ENCODE measurements around the gene MUS81.

The MUS81 gene

GRCh38 chr11:65895482-65895981, 35.3 kb downstream of the MUS81 start:
- no peak for TF ChIP-seq CTCF (IDR thresholded peaks at IDR 0.05; ENCODE audit: insufficient read depth, missing control alignments)
- FAIRE-seq (no peak), DNase-seq (ENCODE audit: insufficient read length, low spot score) (no peak)

- DNase-seq (ENCODE audit: insufficient read length, low spot score), result no peak
- TF ChIP-seq CTCF (IDR thresholded peaks at IDR 0.05; ENCODE audit: insufficient read depth, missing control alignments), result no peak
- no peak for FAIRE-seq
These were observed 36.1 kb downstream of the MUS81 start for GRCh38 chr11:65896034-65896999.

GRCh38 chr11:65897020-65897471, 36.8 kb downstream of the MUS81 start:
- FAIRE-seq (no peak), DNase-seq (ENCODE audit: insufficient read length, low spot score) (no peak)
- TF ChIP-seq CTCF (IDR thresholded peaks at IDR 0.05; ENCODE audit: insufficient read depth, missing control alignments), result no peak

GRCh38 chr11:65898656-65899355, 38.6 kb downstream of the MUS81 start:
- FAIRE-seq (no peak), DNase-seq (ENCODE audit: insufficient read length, low spot score) (no peak)
- no peak for TF ChIP-seq CTCF (IDR thresholded peaks at IDR 0.05; ENCODE audit: insufficient read depth, missing control alignments)

GRCh38 chr11:65899356-65900124, 39.3 kb downstream of the MUS81 start:
- FAIRE-seq, result no peak
- no peak for TF ChIP-seq CTCF (IDR thresholded peaks at IDR 0.05; ENCODE audit: insufficient read depth, missing control alignments)
- no peak for DNase-seq (ENCODE audit: insufficient read length, low spot score)

- TF ChIP-seq CTCF (IDR thresholded peaks at IDR 0.05; ENCODE audit: insufficient read depth, missing control alignments), result no peak
- FAIRE-seq (no peak), DNase-seq (ENCODE audit: insufficient read length, low spot score) (peak; percentile 81)
These were observed 40.1 kb downstream of the MUS81 start, which contains the start of gene FOSL1 for GRCh38 chr11:65900125-65900898. Gene FOSL1 (minus strand): TSS chr11:65900388. CDS start chr11:65900339, 49 bp downstream.
